Upper lobe of left lung (tissue), 6 donors: ENCODE data around the gene GOLPH3L. TPM values are rescaled to one million over a fixed set of nuclear protein-coding genes. Genes with fewer than 3 reads are reported as not detected.

Source experiments
- ATAC-seq, 2 donors: fragments of 200-7000 bp; cut with Tn5 transposase; one replicate each; pipeline ENCODE4 v1.9.1; 2022; ENCODE audit warnings: mild to moderate bottlenecking in 2 of 2, moderate library complexity in 2 of 2; ENCODE audit not compliant: low FRiP score in 2 of 2
- DNase-seq, 2 donors: peaks; one replicate each; pipeline ENCODE4 v3.0.0-alpha.2; 2019 to 2020
- H3K27ac ChIP-seq, 4 donors: fragments of 200-600 bp; sonication (generic); one replicate each; pipeline ENCODE4 v1.5.1; 2016 to 2019
- H3K27me3 ChIP-seq, 4 donors: fragments of 200-600 bp; sonication (generic); one replicate each; pipeline ENCODE4 v1.5.1; 2017 to 2019
- H3K36me3 ChIP-seq, 4 donors: fragments of 200-600 bp; sonication (generic); one replicate each; pipeline ENCODE4 v1.5.1; 2016 to 2019
- H3K4me1 ChIP-seq, 4 donors: fragments of 200-600 bp; sonication (generic); one replicate each; pipeline ENCODE4 v1.5.1; 2018 to 2019
- H3K4me3 ChIP-seq, 4 donors: fragments of 200-600 bp; sonication (generic); one replicate each; pipeline ENCODE4 v1.5.1; 2017 to 2019; ENCODE audit warnings: mild to moderate bottlenecking in 2 of 4, moderate library complexity in 1 of 4
- H3K9me3 ChIP-seq, 4 donors: fragments of 200-600 bp; sonication (generic); one replicate each; pipeline ENCODE4 v1.5.1; 2018 to 2019
- CTCF ChIP-seq, 6 experiments: fragments of 450-650 bp in 4 of 6; fragments of 200-600 bp in 2 of 6; sonication (generic) in 2 of 6; IDR thresholded peaks; one replicate each; pipeline ENCODE4 v1.5.1; 2016 to 2019; ENCODE audit warnings: antibody characterized with exemption in 6 of 6
- EP300 ChIP-seq, 4 donors: sonication (generic); formaldehyde crosslinking; IDR thresholded peaks; one replicate each; pipeline ENCODE4 v1.5.1; 2017; ENCODE audit warnings: antibody characterized with exemption in 4 of 4, control low read depth in 2 of 4
- POLR2A ChIP-seq, 4 donors: fragments of 450-650 bp; IDR thresholded peaks; one replicate each; pipeline ENCODE4 v1.5.1; 2016 to 2017; ENCODE audit warnings: antibody characterized with exemption in 4 of 4, mild to moderate bottlenecking in 2 of 4
- POLR2AphosphoS5 ChIP-seq, 2 donors: sonication (generic); formaldehyde crosslinking; IDR thresholded peaks; one replicate each; pipeline ENCODE4 v1.5.1; 2017; ENCODE audit warnings: antibody characterized with exemption in 2 of 2
- WGBS, 2 donors: methylation state at CpG; one replicate each; pipeline ENCODE4 v1.1.5; 2017 to 2018; 5-methylcytosine and 5-hydroxymethylcytosine counted together
- small RNA-seq, 4 donors: library from RNA; depleted of rRNA; stranded (forward); fragments of <200 nt; gene quantifications; one replicate each; pipeline ENCODE3, GENCODE V24; 2016
- total RNA-seq, 6 donors: library from RNA; depleted of rRNA in 4 of 6; stranded (reverse); fragments of >200 nt in 4 of 6; gene quantifications; one replicate each; pipeline versions ENCODE4 v1.1.0 to v1.2.1, GENCODE V29; 2016 to 2021
- donor health status: DM: no; HTN: no; CAD: no; lungs with moderate emphysema.
- donor health status: DM: no; HTN: yes; CAD: no; lungs with severe emphysema.

The GOLPH3L gene
- total RNA-seq, 6 donors from 2014 or later = 7.9 to 40.6 (median 23.8) TPM

- Histone ChIP-seq H3K9me3 (no peaks in the 10 kb centered on the region), H3K4me3 (no peak overlapping the region), H3K36me3 (peaks cover 0 to 10% (median 6%) of the 10 kb centered on the region in 4 donors), H3K27ac (no peak overlapping the region), H3K27me3 (no peaks in the 10 kb centered on the region), H3K4me1 (no peaks in the 10 kb centered on the region)
- WGBS, 2 donors = 73 to 74% methylated on average over 3 of the region's 3 CpGs
- ATAC-seq (no peak), DNase-seq (no peak)
- no peak for TF ChIP-seq CTCF (IDR thresholded peaks at IDR 0.05)
- no peak for TF ChIP-seq POLR2AphosphoS5 (IDR thresholded peaks at IDR 0.05)
- TF ChIP-seq POLR2A (IDR thresholded peaks at IDR 0.05) = no peak
- TF ChIP-seq EP300 (IDR thresholded peaks at IDR 0.05) = no peak
These were observed 100.0 kb downstream of the GOLPH3L start for GRCh38 chr1:150596976-150597375.

Small RNA genes within 50 kb of the gene (small RNA-seq; reads per million reads assigned to genes)
- 0 reads per million in 4 donors for gene RF00015
- gene RF00561 = 0 reads per million in 4 donors
- 0 reads per million in 4 donors for gene RNU6-1042P

Other genes starting within 250 kb of the GOLPH3L start
- gene TARS2, start 209.7 kb downstream of the GOLPH3L start, total RNA-seq = 10 to 100 TPM in 4 of 6 donors, 1 to 10 TPM in 2; 7.1 to 24.1 (median 14.2) TPM
- 10 to 100 TPM in 3 of 6 donors, 1 to 10 TPM in 3; 2.2 to 21.1 (median 14.4) TPM for gene ECM1, start 189.0 kb downstream of the GOLPH3L start, total RNA-seq
- 1 to 10 TPM in 1 of 6 donors, not detected in 5; 4.2 TPM for gene FALEC, start 181.4 kb downstream of the GOLPH3L start, total RNA-seq
- 100 to 1,000 TPM in 4 of 6 donors, 10 to 100 TPM in 2; 40.3 to 169 (median 139) TPM for gene ADAMTSL4, start 147.7 kb downstream of the GOLPH3L start, total RNA-seq
- 100 to 1,000 TPM; 188 to 580 (median 425) TPM for gene MCL1, start 117.5 kb downstream of the GOLPH3L start, total RNA-seq
- 100 to 1,000 TPM; 141 to 271 (median 212) TPM for gene ENSA, start 67.5 kb downstream of the GOLPH3L start, total RNA-seq
- 1 to 10 TPM in 2 of 6 donors, under 1 TPM in 1, not detected in 3; 0.54 to 3.0 (median 2.6) TPM for gene HORMAD1, start 23.7 kb upstream of the GOLPH3L start, total RNA-seq
- 100 to 1,000 TPM; 153 to 625 (median 455) TPM for gene CTSS, start 68.6 kb upstream of the GOLPH3L start, total RNA-seq
- gene CTSK, start 111.1 kb upstream of the GOLPH3L start, total RNA-seq = 10 to 100 TPM in 5 of 6 donors, 1 to 10 TPM in 1; 9.6 to 35.4 (median 19.8) TPM
- 10 to 100 TPM; 44.0 to 76.5 (median 53.9) TPM for gene ARNT, start 179.4 kb upstream of the GOLPH3L start, total RNA-seq
- gene CTXND2, start 190.0 kb upstream of the GOLPH3L start, total RNA-seq = not detected
- gene SETDB1, start 229.2 kb upstream of the GOLPH3L start, total RNA-seq = 10 to 100 TPM; 26.8 to 88.0 (median 40.3) TPM